ENCODE data around the gene GRIK3.
A peak's percentile ranks its signal among the peaks of the same experiment; 100 is the strongest.

Gene GRIK3

DNA sequence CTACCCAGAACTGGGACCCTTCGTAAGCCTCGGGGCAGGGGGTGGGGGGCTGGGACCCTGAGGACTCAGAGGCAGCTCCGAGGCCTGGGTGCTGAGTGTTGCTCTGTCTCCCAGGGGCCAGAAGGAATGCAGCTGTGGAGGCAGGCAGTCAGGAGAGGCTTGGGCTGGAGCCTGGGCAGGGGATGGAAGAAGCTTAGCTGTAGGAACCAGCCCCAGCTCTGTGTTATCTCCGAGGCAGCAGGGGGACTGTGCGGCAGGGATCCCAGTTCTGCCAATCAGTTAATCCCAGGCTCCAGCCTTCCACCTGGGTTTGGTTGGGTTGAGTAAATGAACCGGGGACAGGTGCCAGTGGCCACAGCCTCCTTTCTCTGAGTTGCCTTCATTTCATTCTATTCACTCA is 8.2 kb upstream of the GRIK3 start:
- DNase-seq: no peak

DNA sequence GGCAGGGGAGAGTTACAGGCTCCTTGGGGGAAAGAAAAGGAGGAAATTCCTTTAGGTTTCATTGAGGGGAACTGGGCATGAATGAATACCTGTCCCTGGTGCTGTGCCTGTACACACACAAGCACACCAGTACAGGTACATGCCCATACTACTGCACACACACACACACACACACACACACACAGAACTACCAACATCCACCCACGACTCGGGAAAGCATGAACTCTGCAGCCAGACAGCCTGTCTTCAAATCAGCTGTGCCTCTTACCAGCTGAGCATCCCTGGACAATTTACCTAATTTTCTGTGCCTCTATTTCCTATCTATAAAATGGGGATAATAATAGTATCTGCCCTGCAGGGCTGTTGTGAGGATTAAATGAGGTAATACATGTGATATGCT is 7.2 kb upstream of the GRIK3 start:
- no peak for DNase-seq

GRCh38 chr1:37040773-37041172 is 6.5 kb upstream of the GRIK3 start:
- DNase-seq: no peak

DNA sequence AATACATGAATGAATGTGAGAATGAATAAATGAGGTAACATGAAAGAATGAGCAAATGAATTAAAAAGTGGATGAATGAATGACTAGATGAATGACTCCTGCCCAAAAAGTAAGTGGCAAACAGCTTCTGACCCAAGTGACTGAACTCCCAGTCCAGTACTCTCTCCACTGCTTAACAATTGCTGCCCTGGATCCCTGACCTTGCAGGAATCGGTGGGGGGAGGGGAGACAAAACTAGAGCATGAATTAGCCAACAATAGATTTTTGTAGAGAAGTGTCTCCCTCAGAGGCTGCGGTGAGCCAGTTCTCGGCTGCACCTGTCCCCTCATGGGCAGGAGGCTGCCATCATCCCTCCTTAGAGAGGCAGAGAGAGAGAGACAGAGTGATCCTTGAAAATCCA is 5.9 kb upstream of the GRIK3 start:
- DNase-seq: no peak

- no peak for DNase-seq
Observed at GRCh38 chr1:37038227-37039093, 4.1 kb upstream of the GRIK3 start.

GRCh38 chr1:37037690-37038089 is 3.4 kb upstream of the GRIK3 start:
- DNase-seq: no peak

DNA sequence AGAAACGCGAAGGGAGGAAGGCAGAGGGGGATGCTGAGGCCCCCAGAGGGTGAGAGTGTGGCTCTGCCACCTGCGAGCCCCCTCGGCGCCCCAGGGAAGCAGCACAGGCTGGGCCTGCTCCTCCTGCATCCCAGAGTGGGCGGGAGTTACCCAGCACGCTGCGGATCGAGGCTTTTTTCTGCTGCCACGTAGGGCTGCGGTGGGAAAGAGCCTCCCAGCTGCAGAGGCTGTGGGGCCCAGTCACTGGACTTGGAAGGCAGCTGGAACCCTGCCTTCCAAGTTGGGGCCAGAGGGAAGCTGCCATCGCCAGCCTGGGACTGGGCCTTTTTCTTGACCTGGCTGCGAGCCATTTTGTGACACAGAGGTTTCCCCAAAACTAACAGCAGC is 2.3 kb upstream of the GRIK3 start:
- no peak for DNase-seq

DNA sequence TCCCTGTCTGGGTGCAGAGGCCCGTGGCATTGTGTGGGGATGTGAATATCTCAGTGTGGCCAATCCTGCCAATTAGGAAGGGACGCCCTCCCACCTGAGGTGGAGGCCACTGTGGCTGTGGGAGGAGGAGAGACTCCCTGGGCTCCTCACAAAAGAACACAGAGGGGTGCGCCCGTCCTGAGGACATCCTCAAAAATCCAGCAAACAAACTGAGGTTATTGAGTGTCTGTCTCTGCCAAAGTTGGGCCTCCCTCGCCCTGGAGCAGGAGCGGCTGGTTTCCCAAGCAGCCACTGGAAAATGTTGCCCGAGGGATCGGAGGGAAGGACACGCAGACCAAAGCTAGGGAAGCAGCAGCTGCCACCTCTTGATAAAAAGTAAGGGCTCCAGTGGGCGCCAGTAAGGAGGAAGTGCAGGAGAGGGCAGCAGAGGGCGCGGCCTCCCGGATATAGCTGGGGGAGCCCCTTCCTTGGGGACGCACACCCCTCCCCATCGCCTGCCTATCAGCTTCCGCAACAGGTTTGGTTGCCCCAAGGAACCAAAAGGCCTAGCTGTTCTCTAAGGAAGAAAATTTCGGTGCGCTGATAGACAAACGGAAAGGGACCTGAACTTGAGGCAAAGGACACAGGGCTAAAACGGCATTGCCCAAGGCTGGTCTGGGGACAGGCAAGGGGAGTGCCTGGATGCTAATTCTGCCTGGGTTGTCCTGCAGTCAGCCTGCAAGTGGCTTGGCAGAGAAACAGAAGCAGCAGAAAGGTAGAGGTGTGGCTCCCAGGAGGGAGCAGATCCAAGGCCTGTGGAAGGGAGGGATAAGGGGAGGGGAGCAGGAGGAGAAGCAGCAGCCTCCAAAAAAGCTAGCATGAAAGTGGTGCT is 1.7 kb upstream of the GRIK3 start:
- no peak for DNase-seq

GRCh38 chr1:37035014-37035691 is 838 bp upstream of the GRIK3 start:
- DNase-seq: no peak

GRCh38 chr1:37033355-37034101 is 787 bp downstream of the GRIK3 start:
- no peak for DNase-seq

GRCh38 chr1:37032660-37033354 is 1.5 kb downstream of the GRIK3 start:
- no peak for DNase-seq

GRCh38 chr1:37031871-37032270 is 2.4 kb downstream of the GRIK3 start:
- no peak for DNase-seq

- no peak for DNase-seq
Observed at GRCh38 chr1:37031429-37031828, 2.9 kb downstream of the GRIK3 start.

GRCh38 chr1:37028981-37029617 is 5.2 kb downstream of the GRIK3 start:
- no peak for DNase-seq

GRCh38 chr1:37021502-37021901 is 12.8 kb downstream of the GRIK3 start:
- DNase-seq: no peak

DNA sequence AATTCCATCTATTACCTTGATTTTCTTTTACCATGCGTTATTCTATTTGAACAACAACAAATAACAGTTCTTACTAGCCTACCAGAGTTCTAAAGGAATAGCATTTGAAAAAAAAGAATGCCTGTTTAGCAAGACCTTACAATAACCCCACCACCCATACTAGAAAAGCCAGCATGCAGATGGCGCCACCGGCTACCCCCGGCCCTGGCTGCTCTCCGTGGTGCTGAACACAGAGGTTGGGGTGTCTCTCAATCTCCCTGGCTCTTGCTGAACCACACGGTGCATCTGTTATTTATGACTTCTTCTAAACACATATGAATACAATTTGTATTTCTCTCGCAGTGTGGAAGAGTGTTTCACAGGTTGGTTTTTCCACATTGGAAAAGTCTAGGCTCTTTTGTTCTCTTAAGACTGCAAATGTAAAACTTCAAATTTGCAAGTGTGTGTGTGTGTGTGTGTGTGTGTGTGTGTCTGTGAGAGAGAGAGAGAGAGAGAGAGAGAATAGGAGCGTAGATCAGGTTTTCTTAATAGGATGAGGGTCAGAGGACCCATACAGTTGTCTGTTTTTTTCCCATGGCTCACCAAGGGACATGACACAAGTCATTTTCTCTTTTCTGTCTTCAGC is 13.6 kb downstream of the GRIK3 start:
- DNase-seq: peak; percentile 23 to 31

- no peak for DNase-seq
Observed at GRCh38 chr1:37018510-37018909, 15.8 kb downstream of the GRIK3 start.

DNA sequence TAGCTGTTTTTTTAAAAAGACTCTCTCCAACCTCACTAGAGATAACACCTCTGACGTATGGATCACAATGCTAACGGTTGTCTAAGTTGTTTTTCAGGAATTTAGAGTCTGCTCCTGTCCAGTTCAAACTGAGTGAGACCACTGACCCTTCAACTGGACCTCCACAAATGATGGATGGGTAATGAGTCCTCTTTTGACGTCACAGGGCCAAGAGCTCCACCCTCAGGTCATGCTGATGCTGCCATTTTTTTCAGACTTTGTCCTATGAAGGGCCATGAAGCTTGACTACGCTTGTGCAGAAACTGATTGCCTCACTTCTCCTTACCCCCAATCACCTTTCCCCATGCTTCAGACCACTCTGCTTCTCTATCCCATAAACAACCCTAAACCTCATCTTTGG is 16.6 kb downstream of the GRIK3 start:
- DNase-seq: no peak

DNA sequence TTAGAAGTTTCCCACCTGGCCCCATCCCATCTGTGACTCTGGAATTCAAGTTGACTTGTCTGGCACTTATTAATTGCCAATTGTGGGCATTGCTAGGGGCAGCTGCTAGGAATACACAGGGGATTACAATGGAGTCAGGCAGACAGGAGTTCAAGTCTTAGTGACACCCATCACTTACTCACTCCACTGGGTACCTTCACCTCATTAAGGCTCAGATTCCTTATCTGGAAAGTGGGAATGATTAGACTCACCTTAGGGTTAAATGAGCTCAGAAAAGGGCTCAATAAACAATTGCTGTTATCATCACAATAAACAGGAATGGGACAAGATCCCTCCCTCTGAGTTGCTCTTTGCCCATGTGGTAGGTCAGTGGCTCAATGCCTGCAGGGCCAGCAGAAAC is 18.2 kb downstream of the GRIK3 start:
- no peak for DNase-seq

GRCh38 chr1:37015713-37016112 is 18.6 kb downstream of the GRIK3 start:
- DNase-seq: no peak

DNA sequence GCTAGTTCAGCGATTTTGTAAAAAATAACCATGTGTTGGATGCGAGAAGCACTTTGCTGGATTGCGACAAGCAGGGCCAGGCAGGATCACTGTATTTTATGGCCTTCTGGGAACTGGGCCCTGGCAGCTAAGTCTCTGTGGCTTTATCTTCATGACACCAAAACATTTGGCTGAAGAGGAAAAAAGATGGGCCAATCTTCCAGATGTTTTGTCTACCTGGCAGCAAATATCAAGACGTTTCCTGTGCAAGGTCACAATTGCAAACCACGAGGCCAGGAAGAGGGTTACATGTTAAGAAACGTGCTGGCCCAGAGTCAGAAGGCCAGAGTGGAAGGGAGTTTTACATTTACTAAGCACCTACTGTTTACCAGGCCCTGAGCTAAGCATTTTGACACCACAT is 22.1 kb downstream of the GRIK3 start:
- DNase-seq: no peak
